ENCODE data around the gene RGS17.
"Not testable (repeated sequence)": the region's sequence is repeated elsewhere in the genome, so short reads cannot be mapped to it uniquely, and the experiment has no call there.

RGS17 gene

DNA sequence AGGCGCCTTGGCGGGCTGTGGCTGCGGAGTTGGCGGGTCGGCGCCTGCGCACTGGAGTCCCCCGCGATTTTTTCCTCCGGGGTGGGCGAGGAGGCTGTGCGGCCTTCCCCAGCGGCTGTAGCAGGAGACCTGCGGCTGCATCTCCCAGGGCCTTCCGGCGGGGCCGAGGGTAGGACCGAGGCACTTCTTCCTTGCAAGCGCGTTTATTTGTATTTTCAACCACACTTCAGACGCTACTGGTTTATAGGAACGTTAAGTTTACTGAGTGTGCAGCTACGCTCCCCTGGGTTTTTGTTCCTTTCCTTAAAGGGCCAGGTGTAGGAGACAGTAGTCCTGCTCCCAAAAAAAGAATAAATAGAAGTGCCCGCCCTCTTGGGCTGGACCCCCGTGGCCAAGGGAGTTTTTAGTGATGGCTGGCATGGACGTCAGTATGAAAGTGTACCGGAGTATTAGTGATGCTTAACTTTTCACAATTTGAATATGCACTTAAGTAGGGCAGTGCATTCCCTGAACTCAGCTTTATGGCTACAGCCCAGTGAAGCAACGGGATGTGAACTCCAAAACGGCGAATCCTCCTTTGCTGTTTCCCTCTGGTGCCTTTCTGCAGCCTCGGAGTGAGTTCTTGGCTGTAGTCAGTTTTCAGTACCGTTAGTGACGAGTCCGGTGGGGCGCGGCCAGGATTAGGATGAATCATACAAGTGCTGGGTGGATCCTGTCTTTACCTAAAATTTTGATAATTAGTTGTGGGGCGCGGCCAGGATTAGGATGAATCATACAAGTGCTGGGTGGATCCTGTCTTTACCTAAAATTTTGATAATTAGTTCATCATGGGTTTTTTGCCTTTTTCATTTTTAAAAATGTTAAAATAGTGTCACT is 147.2 kb downstream of the RGS17 start:
- H3K4me1 Mint-ChIP-seq (ENCODE audit: low read depth): peaks cover 49% of the 10 kb centered on the region

DNA sequence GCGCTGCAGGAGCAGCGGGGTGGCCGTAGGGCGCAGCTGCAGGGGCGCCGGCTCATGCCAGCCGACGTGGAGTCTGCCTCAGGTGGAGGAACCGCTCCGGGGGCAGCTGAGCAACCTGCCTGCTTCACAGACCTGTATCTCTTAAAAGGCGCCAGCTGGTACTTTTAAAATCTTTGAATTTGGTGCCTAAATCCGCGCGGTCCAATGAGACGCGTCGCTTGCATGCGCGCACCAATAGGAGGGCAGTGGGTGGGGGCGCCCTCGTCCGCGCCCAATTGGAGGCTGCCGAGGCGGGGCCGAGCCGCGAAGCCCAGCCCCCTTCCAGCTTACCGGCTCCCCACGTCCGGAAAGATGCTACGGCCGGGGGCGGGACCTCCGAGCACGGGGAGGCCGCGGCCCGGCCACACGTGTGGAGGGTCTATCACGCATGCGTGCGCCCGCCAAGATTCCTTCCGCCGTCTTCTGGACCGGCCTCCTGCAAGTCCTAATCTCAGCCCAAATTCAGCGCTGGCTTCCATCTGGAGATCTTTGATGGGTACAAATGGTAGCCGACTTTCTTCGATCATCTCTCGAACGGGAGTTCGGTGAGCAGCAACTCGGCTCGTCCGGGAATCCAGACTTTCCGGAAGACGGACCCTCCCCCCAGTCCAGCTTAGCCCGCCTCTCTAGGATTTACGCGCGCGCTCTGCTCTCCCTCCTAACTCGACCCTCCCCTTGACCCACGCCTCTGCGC is 148.0 kb downstream of the RGS17 start, which contains the start of gene FBXO5:
FBXO5 (minus strand) TSS at position 138 of the 733 bp plus-strand sequence; CDS start at position 56, 82 bp downstream.
- Mint-ChIP-seq H3K27ac (peak within 1 kb of the TSS; percentile 100), H3K4me3 (peak within 1 kb of the TSS; percentile 94), H3K27me3 (no peaks in the 10 kb centered on the region), H3K36me3 (ENCODE audit: low read depth) (peaks cover 57% of the 10 kb centered on the region), H3K9me3 (no peaks in the 10 kb centered on the region), H3K4me1 (ENCODE audit: low read depth) (peaks cover 53% of the 10 kb centered on the region)

More for the DNA sequence above, 147.2 kb downstream of the RGS17 start:
- H3K4me3 Mint-ChIP-seq: peak overlapping the region; percentile 94
- peak overlapping the region; percentile 100 for H3K27ac Mint-ChIP-seq
- H3K36me3 Mint-ChIP-seq (ENCODE audit: low read depth): peaks cover 50% of the 10 kb centered on the region
- H3K9me3 Mint-ChIP-seq: no peaks in the 10 kb centered on the region
- H3K27me3 Mint-ChIP-seq: no peaks in the 10 kb centered on the region

DNA sequence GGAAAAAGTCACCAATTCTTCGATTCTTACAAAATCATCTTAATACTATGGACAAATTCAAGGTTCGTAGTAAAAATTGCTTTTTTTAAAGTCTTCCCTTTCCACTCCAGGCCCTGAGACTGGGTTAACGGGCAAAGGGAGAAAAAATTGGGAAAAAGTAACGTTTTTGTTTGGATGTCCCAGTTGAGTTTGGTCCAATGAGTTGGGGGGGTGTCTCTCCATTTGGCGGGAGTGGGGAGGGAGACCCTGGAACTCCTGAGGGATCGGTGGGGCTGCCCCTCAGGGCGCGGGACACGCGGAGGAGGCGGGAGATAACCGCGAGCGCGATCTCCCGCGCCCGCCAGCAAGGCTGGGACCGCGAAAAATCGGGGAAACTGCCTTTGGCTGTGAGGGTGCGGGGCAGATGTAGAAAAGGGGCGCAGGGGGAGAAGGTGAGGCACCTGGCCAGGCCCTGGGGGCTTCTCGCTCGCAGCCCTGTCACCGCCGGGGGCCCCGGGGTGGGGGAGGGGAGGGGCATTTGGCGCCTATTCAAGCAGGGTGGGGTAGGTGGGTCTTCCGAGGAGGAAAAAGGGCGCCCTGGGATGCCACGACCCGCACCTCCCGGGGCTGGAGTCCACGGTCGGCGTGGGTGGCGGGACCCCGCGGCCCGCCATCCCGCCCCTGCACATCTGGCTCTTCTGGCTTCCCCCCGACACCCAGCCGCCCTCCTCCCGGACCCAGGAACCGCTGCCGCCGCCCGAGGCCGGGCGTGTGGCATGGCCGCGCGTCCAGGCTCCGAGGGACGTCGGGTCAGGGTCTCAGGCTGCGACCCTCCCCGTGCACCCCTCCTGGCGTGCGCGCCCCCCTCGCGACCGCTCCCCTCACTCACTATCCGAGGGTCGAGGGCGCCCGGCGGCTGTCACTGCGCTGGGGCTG is 148.8 kb downstream of the RGS17 start:
- peak overlapping the region; percentile 94 for H3K4me3 Mint-ChIP-seq
- H3K27me3 Mint-ChIP-seq: no peaks in the 10 kb centered on the region
- peaks cover 64% of the 10 kb centered on the region for H3K36me3 Mint-ChIP-seq (ENCODE audit: low read depth)
- peaks cover 57% of the 10 kb centered on the region for H3K4me1 Mint-ChIP-seq (ENCODE audit: low read depth)
- peak overlapping the region; percentile 75 for H3K27ac Mint-ChIP-seq
- no peaks in the 10 kb centered on the region for H3K9me3 Mint-ChIP-seq

DNA sequence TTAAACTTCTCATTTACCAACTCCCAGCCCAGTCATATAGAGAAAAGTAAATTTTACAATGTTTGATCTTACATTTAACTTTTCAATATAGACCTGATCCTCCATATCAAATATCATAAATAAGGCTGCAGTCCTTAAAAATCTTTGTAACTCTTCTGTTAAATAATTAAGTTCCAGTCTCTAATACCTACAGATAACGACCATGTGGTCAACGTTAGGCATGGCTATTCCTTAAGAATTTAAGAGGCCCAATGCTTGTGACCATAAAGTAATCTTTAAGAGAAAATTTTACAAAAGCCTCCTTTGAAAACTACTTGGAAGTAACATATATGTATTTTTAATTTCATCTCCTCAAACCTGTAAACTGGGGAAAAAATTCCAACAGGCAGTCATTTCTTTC is 149.9 kb downstream of the RGS17 start:
- no peaks in the 10 kb centered on the region for H3K27me3 Mint-ChIP-seq
- no peaks in the 10 kb centered on the region for H3K9me3 Mint-ChIP-seq
- H3K27ac Mint-ChIP-seq: no peak overlapping the region
- peaks cover 60% of the 10 kb centered on the region for H3K4me1 Mint-ChIP-seq (ENCODE audit: low read depth)
- H3K4me3 Mint-ChIP-seq: peak overlapping the region; percentile 94
- H3K36me3 Mint-ChIP-seq (ENCODE audit: low read depth): peaks cover 66% of the 10 kb centered on the region

DNA sequence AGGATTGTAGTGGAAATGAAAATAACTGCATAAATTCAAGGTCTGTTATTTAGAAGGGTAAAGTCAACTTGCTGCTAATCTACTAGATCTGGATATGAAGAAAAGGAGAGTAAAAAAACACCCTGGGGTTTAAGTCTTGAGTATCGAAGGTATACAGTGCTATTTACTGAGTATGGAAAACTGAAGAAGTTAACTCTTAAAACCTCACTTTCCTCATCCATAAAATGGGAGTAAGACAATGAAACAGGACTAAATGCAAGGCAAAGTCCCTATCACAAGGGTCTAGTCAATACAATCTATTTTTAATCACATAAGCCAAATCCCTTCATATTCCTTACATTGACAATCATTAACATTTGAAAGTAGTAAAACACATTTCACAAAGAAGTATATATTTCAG is 150.4 kb downstream of the RGS17 start:
- Mint-ChIP-seq H3K27me3 (no peaks in the 10 kb centered on the region), H3K4me1 (ENCODE audit: low read depth) (peaks cover 59% of the 10 kb centered on the region), H3K27ac (peak overlapping the region; percentile 24), H3K9me3 (no peaks in the 10 kb centered on the region), H3K4me3 (peak overlapping the region; percentile 94), H3K36me3 (ENCODE audit: low read depth) (peaks cover 66% of the 10 kb centered on the region)

DNA sequence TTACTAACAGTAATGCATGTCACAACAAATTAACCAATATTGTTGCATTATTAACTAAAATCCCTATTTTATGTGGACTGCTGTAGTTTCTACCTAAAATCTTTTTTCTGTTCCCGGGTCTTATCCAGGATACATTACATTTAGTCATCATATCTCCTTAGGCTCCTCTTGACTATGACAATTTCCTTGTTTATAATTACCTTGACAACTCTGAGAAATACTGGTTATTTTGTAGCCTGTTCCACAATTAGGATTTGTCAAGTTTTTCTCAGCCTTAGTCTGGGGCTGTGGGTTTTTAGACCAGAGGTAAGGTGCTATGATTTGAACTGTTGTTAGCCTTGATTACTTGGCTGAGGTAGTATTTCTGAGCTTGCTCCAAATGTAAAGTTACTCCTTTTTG is 152.0 kb downstream of the RGS17 start:
- H3K4me1 Mint-ChIP-seq (ENCODE audit: low read depth): peaks cover 59% of the 10 kb centered on the region
- no peak overlapping the region for H3K27ac Mint-ChIP-seq
- H3K4me3 Mint-ChIP-seq: peak overlapping the region; percentile 30
- H3K9me3 Mint-ChIP-seq: no peaks in the 10 kb centered on the region
- H3K36me3 Mint-ChIP-seq (ENCODE audit: low read depth): peaks cover 73% of the 10 kb centered on the region
- H3K27me3 Mint-ChIP-seq: no peaks in the 10 kb centered on the region

DNA sequence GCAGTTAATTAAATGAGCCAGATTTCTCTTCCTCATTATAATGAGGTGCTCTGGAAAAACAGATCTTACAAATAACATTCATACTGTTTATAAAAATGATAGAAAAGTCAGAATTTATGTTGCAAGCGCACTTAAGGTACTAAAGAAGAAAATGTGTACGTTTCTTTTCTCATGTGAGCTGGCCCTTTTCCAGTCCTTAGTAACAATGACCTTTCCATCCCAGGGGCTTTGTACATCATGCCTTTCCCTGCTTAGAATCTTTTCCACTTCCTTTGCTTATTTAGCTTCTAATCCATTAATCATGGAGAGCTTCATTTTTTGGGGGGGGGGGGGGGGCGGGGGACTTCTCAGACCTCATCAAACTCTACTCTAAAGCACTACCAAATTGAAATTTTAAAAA is 153.0 kb downstream of the RGS17 start:
- Mint-ChIP-seq H3K4me1 (ENCODE audit: low read depth) (peaks cover 59% of the 10 kb centered on the region), H3K4me3 (no peak overlapping the region), H3K9me3 (no peaks in the 10 kb centered on the region), H3K27ac (no peak overlapping the region), H3K27me3 (no peaks in the 10 kb centered on the region), H3K36me3 (ENCODE audit: low read depth) (peaks cover 82% of the 10 kb centered on the region)

DNA sequence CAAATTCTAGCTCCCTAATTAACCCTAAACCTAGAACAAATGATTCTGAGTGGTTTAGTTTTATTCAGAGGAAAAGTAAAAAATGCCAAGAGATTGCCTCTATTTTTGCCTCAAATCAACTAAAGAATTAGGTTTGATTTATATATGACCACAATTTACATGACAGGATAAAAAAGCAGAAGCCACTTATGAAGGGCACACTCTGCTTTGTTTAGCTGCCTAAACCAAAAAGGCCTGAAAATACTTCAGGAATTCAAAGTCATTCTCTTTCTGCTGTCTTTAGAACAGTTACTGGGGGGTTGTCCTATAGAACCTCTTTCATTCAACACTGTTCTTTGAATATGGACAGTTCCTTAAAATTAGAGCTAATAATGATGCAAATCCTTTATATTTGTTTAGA is 153.5 kb downstream of the RGS17 start:
- peaks cover 59% of the 10 kb centered on the region for H3K4me1 Mint-ChIP-seq (ENCODE audit: low read depth)
- H3K4me3 Mint-ChIP-seq: no peak overlapping the region
- H3K27ac Mint-ChIP-seq: no peak overlapping the region
- no peaks in the 10 kb centered on the region for H3K9me3 Mint-ChIP-seq
- peaks cover 88% of the 10 kb centered on the region for H3K36me3 Mint-ChIP-seq (ENCODE audit: low read depth)
- H3K27me3 Mint-ChIP-seq: no peaks in the 10 kb centered on the region

DNA sequence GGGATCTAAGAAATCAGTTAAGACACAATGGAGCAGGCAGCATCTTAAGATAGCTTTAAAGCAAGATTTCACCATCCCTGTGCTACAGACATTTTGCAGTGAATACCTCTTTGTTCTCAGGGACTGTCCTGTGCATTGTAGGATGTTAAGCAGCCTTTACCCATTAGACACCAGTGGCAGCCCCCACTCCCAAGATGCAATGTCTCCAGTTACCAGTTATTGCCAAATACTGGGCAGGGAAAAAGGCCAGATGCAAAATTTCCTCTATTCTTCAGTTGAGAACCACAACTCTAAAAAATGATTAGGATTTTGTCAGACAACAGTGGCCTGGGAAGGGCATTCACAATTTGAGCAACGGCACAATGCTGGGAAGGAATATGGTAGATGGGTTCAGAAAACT is 154.3 kb downstream of the RGS17 start:
- Mint-ChIP-seq H3K27me3 (no peaks in the 10 kb centered on the region), H3K4me3 (no peak overlapping the region), H3K36me3 (ENCODE audit: low read depth) (peaks cover 93% of the 10 kb centered on the region), H3K27ac (no peak overlapping the region), H3K9me3 (no peaks in the 10 kb centered on the region), H3K4me1 (ENCODE audit: low read depth) (peaks cover 56% of the 10 kb centered on the region)

DNA sequence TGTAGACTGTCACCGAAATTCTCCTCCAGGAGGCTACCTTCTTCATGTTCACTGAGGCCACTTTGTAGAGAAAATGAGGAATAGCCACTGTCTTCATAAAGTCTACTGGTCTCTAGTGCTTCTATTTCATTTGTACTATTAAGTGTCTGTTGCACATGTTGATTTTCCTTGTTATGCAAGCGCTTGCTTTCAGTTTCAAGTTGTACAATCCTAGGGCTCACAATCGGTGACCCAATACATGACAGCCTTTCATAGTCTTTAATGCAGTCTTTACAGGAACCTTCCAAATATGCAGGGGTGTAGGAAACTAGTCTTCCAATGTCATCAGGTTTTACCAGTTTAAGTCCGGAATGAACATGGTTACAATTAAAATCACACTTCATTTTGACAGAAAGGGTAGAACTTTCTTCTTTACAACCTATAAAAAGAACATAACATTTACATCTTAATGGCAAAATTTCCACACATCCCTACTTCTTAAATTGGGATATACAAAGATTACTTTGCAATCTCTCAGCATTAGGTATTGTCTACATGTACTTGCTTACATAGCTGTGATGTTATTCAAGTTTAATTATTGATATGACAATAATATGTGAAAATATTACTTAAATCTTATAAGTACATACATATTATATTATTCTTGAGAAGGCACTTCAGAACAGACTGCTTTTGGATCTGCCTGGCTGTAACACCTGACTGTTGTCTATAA is 155.7 kb downstream of the RGS17 start:
- Mint-ChIP-seq H3K36me3 (ENCODE audit: low read depth) (peaks cover 93% of the 10 kb centered on the region), H3K4me1 (ENCODE audit: low read depth) (peaks cover 46% of the 10 kb centered on the region), H3K27ac (no peak overlapping the region)

DNA sequence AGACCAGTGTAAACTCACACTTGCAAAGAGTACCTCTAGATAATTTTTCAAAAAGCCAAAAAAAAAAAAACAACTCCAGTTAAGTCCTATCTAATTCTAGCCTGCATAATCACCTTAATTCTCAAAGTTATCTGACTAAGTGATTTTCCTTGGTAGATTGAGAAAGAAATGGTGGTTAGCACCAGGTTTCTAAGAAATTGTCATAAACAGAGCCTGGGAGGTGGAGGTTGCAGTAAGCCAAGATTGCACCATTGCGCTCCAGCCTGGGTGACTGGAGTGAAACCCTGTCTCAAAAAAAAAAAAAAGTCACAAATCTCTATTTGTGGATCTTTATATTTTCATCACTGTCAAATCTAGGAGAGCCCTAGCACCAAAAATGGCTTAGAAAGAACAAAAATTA is 157.2 kb downstream of the RGS17 start:
- peaks cover 7% of the 10 kb centered on the region for H3K9me3 Mint-ChIP-seq
- no peak overlapping the region for H3K27ac Mint-ChIP-seq
- H3K27me3 Mint-ChIP-seq: no peaks in the 10 kb centered on the region
- H3K4me1 Mint-ChIP-seq (ENCODE audit: low read depth): peaks cover 34% of the 10 kb centered on the region
- peak overlapping the region; percentile 5 for H3K4me3 Mint-ChIP-seq
- H3K36me3 Mint-ChIP-seq (ENCODE audit: low read depth): peaks cover 94% of the 10 kb centered on the region

More for the DNA sequence above, 155.7 kb downstream of the RGS17 start:
- Mint-ChIP-seq H3K27me3 (no peaks in the 10 kb centered on the region), H3K4me3 (peak overlapping the region; percentile 2), H3K9me3 (no peaks in the 10 kb centered on the region)

DNA sequence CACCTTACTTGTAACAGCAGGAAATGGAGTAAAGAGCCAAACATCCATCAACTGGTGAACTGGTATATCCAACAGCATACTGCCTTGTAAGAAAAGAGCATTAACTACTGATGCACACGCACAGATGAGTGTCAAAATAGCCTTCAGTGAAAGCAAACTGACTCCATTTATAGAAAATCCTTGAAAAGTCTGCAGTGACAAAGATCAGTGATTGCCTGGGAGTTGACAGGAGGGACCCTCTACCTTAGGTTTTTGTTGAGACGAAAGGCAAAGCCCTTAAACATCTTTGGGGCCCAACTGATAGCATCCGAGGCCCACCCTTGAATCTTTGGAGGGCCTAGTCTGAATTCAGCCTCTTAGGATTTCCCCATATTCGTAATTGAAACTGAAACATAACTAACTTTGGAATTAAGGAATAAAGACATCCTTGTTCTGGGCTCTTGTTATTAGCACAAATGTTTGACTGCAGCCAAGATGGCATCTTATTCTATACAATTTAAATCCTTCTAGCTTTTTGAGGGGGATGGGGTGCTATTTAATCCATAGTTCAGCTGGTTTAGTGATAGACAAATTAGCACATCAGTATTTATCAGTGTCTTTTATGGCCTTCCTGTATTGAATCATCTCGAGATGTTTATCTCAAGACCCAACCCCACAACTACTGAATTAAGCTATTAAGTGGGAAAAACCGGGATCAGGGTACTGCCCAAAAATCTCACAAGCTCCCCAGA is 161.2 kb downstream of the RGS17 start:
- peaks cover 64% of the 10 kb centered on the region for H3K36me3 Mint-ChIP-seq (ENCODE audit: low read depth)
- no peak overlapping the region for H3K27ac Mint-ChIP-seq
- H3K27me3 Mint-ChIP-seq: no peaks in the 10 kb centered on the region
- H3K4me3 Mint-ChIP-seq: no peak overlapping the region
- H3K9me3 Mint-ChIP-seq: peaks cover 33% of the 10 kb centered on the region
- H3K4me1 Mint-ChIP-seq (ENCODE audit: low read depth): peaks cover 3% of the 10 kb centered on the region

DNA sequence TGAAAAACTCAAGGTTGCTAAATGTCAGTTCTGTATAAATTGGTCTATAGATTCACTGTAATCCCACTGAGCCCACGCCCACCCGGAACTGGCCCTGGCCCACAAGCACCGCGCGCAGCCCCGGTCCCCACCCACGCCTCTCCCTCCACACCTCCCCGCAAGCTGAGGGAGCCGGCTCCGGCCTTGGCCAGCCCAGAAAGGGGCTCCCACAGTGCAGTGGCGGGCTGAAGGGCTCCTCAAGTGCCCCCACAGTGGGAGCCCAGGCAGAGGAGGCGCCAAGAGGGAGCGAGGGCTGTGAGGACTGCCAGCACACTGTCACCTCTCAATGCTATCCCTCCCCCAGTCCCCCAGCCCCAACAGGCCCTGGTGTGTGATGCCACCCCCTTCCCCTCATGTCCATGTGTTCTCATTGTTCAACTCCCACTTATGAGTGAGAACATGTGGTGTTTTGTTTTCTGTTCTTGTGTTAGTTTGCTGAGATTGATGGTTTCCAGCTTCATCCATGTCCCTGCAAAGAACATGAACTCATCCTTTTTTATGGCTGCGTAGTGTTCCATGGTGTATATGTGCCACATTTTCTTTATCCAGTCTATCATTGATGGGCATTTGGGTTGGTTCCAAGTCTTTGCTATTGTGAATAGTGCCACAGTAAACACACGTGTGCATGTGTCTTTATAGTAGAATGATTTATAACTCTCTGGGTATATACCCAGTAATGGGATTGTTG is 164.8 kb downstream of the RGS17 start:
- H3K27ac Mint-ChIP-seq; H3K27me3 Mint-ChIP-seq; H3K4me1 Mint-ChIP-seq (ENCODE audit: low read depth); H3K4me3 Mint-ChIP-seq: not testable (repeated sequence)
- peaks cover 31% of the 10 kb centered on the region for H3K36me3 Mint-ChIP-seq (ENCODE audit: low read depth)
- H3K9me3 Mint-ChIP-seq: peaks cover 33% of the 10 kb centered on the region
